Upper lobe of right lung (tissue), 1 donor: Measurements from ENCODE around the gene LMX1A. TPM values are rescaled to one million over a fixed set of nuclear protein-coding genes. Genes with fewer than 3 reads are reported as not detected.

ENCODE experiments used
- ATAC-seq: fragments of 200-7000 bp; cut with Tn5 transposase; one replicate; pipeline ENCODE4 v1.9.1; 2020; ENCODE audit warnings: mild to moderate bottlenecking, moderate library complexity
- DNase-seq: peaks from one replicate; pipeline ENCODE4 v3.0.0-alpha.2; 2020
- H3K27ac ChIP-seq: fragments of 200-600 bp; one replicate; pipeline ENCODE4 v1.8.0; 2022
- H3K27me3 ChIP-seq: fragments of 200-600 bp; one replicate; pipeline ENCODE4 v1.8.0; 2022; ENCODE audit warnings: mild to moderate bottlenecking
- H3K36me3 ChIP-seq: fragments of 200-600 bp; one replicate; pipeline ENCODE4 v1.8.0; 2022
- H3K4me1 ChIP-seq: fragments of 200-600 bp; one replicate; pipeline ENCODE4 v1.8.0; 2022
- H3K4me3 ChIP-seq: fragments of 200-600 bp; one replicate; pipeline ENCODE4 v1.8.0; 2022; ENCODE audit warnings: mild to moderate bottlenecking
- H3K9me3 ChIP-seq: fragments of 200-600 bp; one replicate; pipeline ENCODE4 v1.8.0; 2022
- intact Hi-C: fragments of 100-400 bp; cut with DNase I; formaldehyde crosslinking; loops from one replicate; pipeline ENCODE4 v1.11.0; 2022
- total RNA-seq: library from RNA; stranded (reverse); fragmentation: NEBNext Ultra II Directional; extraction: Animal tissue kit (Norgen Biotek cat#: 25700); gene quantifications from one replicate; pipeline ENCODE4 v1.2.1, GENCODE V29; 2021
- TF ChIP-seq, protein P1 (sequence below): fragments of 200-600 bp; IDR thresholded peaks from one replicate; pipeline ENCODE4 v1.8.0; 2022; ENCODE audit warnings: antibody characterized with exemption
- donor health status: DM: no; HTN: yes; CAD: no; lungs with severe emphysema.

The LMX1A gene
- total RNA-seq, 1 donor from 2014 or later, result not detected

DNA sequence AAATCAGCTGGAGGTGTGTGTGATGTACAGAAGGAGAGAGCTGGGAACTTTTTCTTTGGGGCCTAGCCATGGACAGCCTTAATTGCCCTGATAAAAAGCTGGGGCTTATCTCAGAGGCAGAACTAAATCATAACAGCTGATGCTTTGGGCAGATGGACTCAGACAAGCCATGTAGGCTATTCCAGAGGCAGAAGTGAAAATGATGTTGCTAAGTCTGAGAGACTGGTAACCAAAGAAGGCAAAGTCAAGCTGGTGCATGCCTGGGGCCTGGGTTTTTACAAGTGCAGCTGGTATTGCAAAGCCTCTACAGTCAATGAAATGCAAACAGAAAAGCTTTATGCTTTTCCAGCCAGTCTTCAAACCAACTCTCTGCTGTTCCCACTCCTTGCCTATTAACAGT lies 39.0 kb upstream of the LMX1A start:
- no peaks in the 10 kb centered on the region for H3K9me3 ChIP-seq
- H3K4me3 ChIP-seq, result no peak overlapping the region
- no peaks in the 10 kb centered on the region for H3K27me3 ChIP-seq
- DNase-seq (no peak), ATAC-seq (no peak)
- H3K36me3 ChIP-seq, result no peaks in the 10 kb centered on the region
- TF ChIP-seq, protein P1, sequence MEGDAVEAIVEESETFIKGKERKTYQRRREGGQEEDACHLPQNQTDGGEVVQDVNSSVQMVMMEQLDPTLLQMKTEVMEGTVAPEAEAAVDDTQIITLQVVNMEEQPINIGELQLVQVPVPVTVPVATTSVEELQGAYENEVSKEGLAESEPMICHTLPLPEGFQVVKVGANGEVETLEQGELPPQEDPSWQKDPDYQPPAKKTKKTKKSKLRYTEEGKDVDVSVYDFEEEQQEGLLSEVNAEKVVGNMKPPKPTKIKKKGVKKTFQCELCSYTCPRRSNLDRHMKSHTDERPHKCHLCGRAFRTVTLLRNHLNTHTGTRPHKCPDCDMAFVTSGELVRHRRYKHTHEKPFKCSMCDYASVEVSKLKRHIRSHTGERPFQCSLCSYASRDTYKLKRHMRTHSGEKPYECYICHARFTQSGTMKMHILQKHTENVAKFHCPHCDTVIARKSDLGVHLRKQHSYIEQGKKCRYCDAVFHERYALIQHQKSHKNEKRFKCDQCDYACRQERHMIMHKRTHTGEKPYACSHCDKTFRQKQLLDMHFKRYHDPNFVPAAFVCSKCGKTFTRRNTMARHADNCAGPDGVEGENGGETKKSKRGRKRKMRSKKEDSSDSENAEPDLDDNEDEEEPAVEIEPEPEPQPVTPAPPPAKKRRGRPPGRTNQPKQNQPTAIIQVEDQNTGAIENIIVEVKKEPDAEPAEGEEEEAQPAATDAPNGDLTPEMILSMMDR, result no peak
- H3K27ac ChIP-seq, result no peak overlapping the region
- intact Hi-C loops, result no loop called here
- peaks cover 7% of the 10 kb centered on the region for H3K4me1 ChIP-seq

DNA sequence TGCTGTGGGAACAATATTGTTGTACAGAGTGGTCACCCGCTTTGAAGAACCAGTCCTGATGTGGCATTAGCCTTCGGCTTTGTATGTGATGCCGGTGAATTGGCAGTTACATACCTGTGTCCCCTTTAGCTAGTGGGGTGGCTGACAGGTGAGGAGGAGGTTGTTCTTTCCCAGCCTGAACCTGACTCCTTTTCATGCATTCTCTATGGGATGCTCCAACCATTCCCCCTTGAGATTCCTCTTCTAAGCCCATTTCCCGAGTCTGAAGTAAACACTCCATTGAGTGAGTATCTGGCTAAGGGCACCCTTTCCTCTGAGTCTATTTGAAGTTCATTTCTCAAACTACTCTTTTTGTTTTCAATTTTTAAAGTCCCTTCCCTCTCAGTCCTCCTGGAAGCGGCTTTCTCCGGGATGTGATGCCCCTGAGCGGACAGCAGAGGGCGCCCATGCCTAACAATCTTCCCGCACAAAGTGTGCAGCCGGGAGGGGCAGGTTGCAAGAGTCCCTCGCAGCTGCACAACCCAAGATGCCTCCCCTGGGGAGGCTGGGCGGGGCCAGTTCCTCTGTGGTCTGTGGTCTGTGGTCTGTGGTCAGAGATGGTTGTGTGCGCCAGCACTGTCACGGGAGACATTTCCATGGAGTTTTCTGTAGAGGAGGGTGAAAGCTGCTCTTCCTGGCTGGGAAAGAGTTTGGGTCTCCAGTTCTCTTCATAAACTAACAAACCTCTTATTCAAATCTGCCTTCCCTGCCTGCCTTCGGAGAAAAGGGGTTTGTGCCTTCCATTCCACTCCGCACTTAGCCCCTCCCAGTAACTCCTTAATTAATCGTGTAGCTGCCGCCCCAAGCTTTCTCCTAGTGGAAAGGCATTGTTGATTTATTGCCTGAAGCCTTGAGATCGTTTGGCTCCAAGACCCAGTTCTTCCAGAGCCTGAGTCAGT lies 36.4 kb upstream of the LMX1A start:
- DNase-seq (peak; percentile 92), ATAC-seq (peak; percentile 99)
- intact Hi-C loops, result loop anchor here (5.0 kb wide), 1 partner anchor 199 kb away; no protein-coding TSS in a partner anchor
- no peaks in the 10 kb centered on the region for H3K9me3 ChIP-seq
- H3K36me3 ChIP-seq, result no peaks in the 10 kb centered on the region
- peaks cover 7% of the 10 kb centered on the region for H3K4me1 ChIP-seq
- H3K4me3 ChIP-seq, result peak overlapping the region; percentile 23
- TF ChIP-seq, protein P1, result peak; percentile 98
- peaks cover 10% of the 10 kb centered on the region for H3K27me3 ChIP-seq
- H3K27ac ChIP-seq, result no peak overlapping the region

DNA sequence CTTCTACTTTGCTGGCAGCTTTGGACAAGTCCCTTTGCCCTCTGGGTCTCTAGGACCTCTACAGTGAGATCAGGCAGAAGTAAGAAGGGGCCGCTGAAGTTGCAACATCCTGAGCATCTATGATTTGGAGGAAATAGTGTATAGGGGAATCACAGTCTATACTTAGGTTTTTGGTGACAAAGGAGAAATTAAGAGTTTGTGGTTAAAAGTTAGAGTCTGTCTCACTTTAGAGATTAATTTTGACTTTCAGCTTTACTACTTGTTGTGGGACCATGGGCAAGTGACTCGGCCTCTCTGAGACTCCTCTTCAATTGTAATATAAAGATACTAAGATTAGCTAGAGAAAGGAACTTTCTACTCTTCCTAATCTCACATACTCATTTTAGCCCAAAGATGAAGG lies 33.1 kb upstream of the LMX1A start:
- Histone ChIP-seq H3K27me3 (peaks cover 12% of the 10 kb centered on the region), H3K27ac (no peak overlapping the region), H3K36me3 (no peaks in the 10 kb centered on the region), H3K9me3 (no peaks in the 10 kb centered on the region), H3K4me3 (no peak overlapping the region), H3K4me1 (peaks cover 7% of the 10 kb centered on the region)
- intact Hi-C loops, result loop anchor here (5.0 kb wide), 1 partner anchor 203 kb away; no protein-coding TSS in a partner anchor
- ATAC-seq (no peak), DNase-seq (no peak)
- TF ChIP-seq, protein P1, result no peak

DNA sequence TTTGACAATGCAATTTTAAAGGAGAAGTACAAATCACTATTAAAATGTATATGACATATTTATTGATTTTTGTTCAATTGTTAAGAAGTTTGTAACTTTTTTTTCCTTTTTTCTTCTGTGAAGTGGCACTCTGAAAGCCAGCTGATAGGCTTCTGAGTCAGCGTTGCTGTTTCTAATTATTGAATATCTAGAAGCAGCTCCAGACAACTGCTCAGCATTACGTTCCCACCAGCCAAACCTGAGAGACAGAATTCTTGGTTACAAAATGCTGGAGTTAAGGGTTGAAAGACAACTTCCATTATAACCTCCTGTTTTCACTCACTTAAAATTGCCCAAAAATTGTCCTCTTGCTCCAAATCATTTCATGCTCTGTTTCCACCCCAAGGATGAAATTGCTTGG lies 31.4 kb upstream of the LMX1A start:
- intact Hi-C loops, result no loop called here
- Histone ChIP-seq H3K4me3 (no peak overlapping the region), H3K4me1 (no peaks in the 10 kb centered on the region), H3K27ac (no peak overlapping the region), H3K27me3 (peaks cover 12% of the 10 kb centered on the region), H3K9me3 (no peaks in the 10 kb centered on the region), H3K36me3 (no peaks in the 10 kb centered on the region)
- no peak for DNase-seq
- no peak for ATAC-seq
- TF ChIP-seq, protein P1, result no peak

DNA sequence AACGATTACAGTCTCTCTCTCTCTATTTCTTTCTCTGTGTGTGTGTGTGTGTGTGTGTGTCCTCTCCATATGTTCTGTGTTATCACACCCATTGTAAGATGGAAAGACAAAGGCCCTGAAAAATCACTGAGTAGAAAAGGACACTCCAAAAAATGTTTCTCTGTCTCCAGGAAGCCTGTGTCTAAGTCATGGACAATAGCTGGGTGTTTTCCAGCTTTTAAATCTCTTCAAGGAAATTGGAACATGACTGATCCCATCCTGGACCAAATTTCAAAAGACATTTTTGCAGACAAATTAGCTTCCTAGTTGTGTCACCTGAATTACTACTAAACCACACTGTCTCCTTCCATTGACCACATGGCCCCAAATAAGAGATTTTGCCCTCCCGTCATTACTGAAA lies 31.0 kb upstream of the LMX1A start:
- no peaks in the 10 kb centered on the region for H3K36me3 ChIP-seq
- TF ChIP-seq, protein P1, result no peak
- intact Hi-C loops, result no loop called here
- H3K4me3 ChIP-seq, result no peak overlapping the region
- H3K27ac ChIP-seq, result no peak overlapping the region
- H3K27me3 ChIP-seq, result peaks cover 12% of the 10 kb centered on the region
- H3K9me3 ChIP-seq, result no peaks in the 10 kb centered on the region
- no peaks in the 10 kb centered on the region for H3K4me1 ChIP-seq
- DNase-seq, result no peak
- ATAC-seq, result no peak
